Measurements from ENCODE around the gene ADAMTSL5. TPM values are rescaled to one million over a fixed set of nuclear protein-coding genes. Genes with fewer than 3 reads are reported as not detected.
A peak's percentile ranks its signal among the peaks of the same experiment; 100 is the strongest.

Gene ADAMTSL5
- total RNA-seq, 1 donor from 2014 or later = 0.83 TPM

DNA sequence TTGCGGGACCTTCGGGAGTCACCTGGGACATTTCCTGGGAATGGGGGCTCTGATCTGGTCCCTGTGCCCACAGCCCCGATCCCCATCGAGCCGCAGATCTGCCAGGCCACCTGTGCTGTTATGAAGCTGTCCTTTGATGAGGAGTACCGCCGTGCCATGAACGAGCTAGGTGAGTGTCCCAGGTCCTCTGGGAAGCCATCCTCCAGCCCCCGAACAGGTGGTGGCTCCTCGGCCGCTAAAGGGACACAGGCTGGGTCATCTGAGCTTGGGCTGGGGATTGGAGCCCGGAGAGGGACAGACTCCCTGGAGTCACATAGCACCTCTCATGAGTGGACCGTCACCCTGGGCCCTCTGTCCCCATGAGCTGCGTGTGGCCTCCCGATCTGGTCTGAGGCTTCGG, 54.9 kb downstream of the ADAMTSL5 start:
- H3K4me1 Mint-ChIP-seq (ENCODE audit: low read depth, unreplicated experiment) = peaks cover 5% of the 10 kb centered on the region
- H3K27me3 Mint-ChIP-seq (ENCODE audit: unreplicated experiment) = peaks cover 8% of the 10 kb centered on the region

DNA sequence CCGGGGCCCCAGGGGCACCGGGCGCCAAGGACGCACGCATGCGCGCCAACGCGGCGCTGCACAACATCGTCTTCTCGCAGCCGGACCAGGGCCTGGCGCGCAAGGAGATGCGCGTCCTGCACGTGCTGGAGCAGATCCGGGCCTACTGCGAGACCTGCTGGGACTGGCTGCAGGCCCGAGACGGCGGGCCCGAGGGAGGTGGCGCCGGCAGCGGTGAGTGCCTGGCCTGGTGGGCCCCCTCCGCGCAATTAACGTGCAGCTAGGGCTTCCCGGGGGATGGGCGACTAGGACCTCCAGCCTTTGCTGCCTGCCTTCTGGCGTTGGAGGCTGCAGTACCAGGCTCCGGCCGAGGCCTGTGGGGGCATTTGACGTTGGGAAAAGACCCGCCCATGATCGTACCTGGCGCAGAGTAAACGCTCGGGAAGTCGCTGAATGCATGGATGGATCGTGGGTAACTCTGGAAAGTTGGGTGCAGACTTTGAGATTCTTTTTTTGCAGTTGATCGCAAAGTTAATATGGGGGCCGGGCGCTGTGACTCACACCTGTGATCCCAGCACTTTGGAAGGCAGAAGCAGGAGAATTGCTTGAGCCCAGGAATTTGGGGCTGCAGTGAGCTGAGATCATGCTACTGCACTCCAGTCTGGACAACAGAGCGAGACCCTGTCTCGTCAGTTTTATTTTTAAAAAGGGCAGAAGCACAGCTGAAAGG, 55.6 kb downstream of the ADAMTSL5 start:
- no peak overlapping the region for H3K4me3 Mint-ChIP-seq (ENCODE audit: unreplicated experiment)
- TF ChIP-seq, protein P1, sequence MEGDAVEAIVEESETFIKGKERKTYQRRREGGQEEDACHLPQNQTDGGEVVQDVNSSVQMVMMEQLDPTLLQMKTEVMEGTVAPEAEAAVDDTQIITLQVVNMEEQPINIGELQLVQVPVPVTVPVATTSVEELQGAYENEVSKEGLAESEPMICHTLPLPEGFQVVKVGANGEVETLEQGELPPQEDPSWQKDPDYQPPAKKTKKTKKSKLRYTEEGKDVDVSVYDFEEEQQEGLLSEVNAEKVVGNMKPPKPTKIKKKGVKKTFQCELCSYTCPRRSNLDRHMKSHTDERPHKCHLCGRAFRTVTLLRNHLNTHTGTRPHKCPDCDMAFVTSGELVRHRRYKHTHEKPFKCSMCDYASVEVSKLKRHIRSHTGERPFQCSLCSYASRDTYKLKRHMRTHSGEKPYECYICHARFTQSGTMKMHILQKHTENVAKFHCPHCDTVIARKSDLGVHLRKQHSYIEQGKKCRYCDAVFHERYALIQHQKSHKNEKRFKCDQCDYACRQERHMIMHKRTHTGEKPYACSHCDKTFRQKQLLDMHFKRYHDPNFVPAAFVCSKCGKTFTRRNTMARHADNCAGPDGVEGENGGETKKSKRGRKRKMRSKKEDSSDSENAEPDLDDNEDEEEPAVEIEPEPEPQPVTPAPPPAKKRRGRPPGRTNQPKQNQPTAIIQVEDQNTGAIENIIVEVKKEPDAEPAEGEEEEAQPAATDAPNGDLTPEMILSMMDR (IDR thresholded peaks at IDR 0.05; ENCODE audit: partially characterized antibody, unreplicated experiment) = no peak
- no peak for DNase-seq
- H3K27me3 Mint-ChIP-seq (ENCODE audit: unreplicated experiment) = peaks cover 8% of the 10 kb centered on the region
- H3K36me3 Mint-ChIP-seq (ENCODE audit: unreplicated experiment) = no peaks in the 10 kb centered on the region
- H3K4me1 Mint-ChIP-seq (ENCODE audit: low read depth, unreplicated experiment) = peaks cover 5% of the 10 kb centered on the region
- H3K27ac Mint-ChIP-seq (ENCODE audit: unreplicated experiment) = no peak overlapping the region
- peaks cover 11% of the 10 kb centered on the region for H3K9me3 Mint-ChIP-seq (ENCODE audit: unreplicated experiment)

More for the DNA sequence above, 54.9 kb downstream of the ADAMTSL5 start:
- Mint-ChIP-seq H3K27ac (ENCODE audit: unreplicated experiment) (no peak overlapping the region), H3K4me3 (ENCODE audit: unreplicated experiment) (no peak overlapping the region), H3K9me3 (ENCODE audit: unreplicated experiment) (peaks cover 10% of the 10 kb centered on the region), H3K36me3 (ENCODE audit: unreplicated experiment) (no peaks in the 10 kb centered on the region)
- TF ChIP-seq, protein P1 (IDR thresholded peaks at IDR 0.05; ENCODE audit: partially characterized antibody, unreplicated experiment) = no peak
- no peak for DNase-seq

DNA sequence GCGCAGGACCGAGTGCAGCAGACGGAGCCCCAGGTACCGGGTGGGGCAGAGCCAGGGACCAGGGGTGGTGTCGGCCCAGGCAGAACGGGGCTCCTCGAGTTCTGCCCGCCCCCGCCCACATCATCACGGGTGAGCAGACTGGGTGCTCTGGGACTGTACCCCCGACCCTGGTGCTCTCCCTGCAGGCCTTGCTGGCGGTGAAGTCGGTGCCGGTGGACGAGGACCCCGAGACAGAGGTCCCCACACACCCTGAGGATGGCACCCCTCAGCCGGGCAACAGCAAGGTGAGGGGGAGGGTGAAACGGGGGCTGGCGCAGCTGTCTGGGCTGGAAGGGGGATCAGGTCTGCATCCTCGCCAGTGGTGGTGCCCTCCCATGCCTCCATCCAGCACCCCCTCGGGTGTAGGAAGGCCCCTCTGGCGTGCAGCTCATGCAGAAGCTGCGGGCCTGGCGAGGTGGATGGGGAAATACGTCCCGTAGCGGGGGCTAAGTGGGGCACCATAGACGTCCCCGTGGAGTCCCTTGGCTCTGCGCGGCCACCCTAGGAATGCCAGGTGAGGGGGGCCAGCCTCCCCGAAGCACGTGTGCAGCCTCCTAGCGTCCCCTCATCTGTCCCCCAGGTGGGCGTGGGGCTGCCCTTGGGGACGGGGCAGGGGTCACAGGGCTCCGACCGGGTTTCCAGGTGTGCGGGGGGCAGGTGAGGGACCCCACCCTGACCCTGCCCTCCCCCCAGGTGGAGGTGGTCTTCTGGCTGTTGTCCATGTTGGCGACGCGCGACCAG, 56.5 kb downstream of the ADAMTSL5 start:
- H3K4me3 Mint-ChIP-seq (ENCODE audit: unreplicated experiment) = no peak overlapping the region
- no peaks in the 10 kb centered on the region for H3K36me3 Mint-ChIP-seq (ENCODE audit: unreplicated experiment)
- no peak for DNase-seq
- peaks cover 12% of the 10 kb centered on the region for H3K9me3 Mint-ChIP-seq (ENCODE audit: unreplicated experiment)
- TF ChIP-seq, protein P1 (IDR thresholded peaks at IDR 0.05; ENCODE audit: partially characterized antibody, unreplicated experiment) = no peak
- peaks cover 5% of the 10 kb centered on the region for H3K4me1 Mint-ChIP-seq (ENCODE audit: low read depth, unreplicated experiment)
- no peak overlapping the region for H3K27ac Mint-ChIP-seq (ENCODE audit: unreplicated experiment)
- H3K27me3 Mint-ChIP-seq (ENCODE audit: unreplicated experiment) = peaks cover 14% of the 10 kb centered on the region

DNA sequence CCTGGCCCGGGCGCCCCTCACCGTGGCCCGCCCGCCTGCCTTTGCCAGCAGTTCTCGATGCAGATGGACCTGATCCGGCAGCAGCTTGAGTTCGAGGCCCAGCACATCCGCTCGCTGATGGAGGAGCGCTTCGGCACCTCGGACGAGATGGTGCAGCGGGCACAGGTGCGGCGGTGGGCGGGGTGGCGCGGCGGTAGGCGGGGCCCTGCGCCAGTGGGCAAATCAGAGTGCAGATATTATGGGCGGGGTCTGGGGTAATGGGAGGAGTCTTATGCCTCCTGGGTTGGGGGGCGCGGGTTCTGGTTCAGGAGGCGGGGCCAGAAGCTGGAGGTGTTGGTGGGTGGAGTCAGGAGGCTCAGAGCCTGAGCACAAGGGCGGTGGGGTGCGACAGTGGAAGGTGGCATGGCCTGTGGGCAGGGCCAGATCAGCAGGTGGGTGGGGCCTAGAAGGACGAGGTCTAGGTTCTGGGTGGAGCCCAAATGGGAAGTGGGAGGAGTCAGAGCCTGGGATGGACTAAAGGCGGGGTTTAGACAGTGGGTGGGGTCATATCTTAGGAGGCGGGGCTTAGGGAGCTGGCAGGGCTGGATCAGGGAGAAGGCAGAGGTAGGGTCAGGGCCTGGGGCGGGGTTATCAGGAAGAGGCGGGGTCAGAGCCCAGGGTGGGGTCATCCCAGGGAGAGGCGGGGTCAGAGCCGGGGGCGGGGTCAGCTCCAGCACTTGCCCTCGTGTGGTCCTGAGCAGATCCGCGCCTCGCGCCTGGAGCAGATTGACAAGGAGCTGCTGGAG, 57.3 kb downstream of the ADAMTSL5 start:
- peak; percentile 83 for DNase-seq
- H3K27me3 Mint-ChIP-seq (ENCODE audit: unreplicated experiment) = peaks cover 20% of the 10 kb centered on the region
- TF ChIP-seq, protein P1 (IDR thresholded peaks at IDR 0.05; ENCODE audit: partially characterized antibody, unreplicated experiment) = no peak
- H3K36me3 Mint-ChIP-seq (ENCODE audit: unreplicated experiment) = peaks cover 5% of the 10 kb centered on the region
- peaks cover 18% of the 10 kb centered on the region for H3K9me3 Mint-ChIP-seq (ENCODE audit: unreplicated experiment)
- peak overlapping the region; percentile 67 for H3K4me3 Mint-ChIP-seq (ENCODE audit: unreplicated experiment)
- peaks cover 10% of the 10 kb centered on the region for H3K4me1 Mint-ChIP-seq (ENCODE audit: low read depth, unreplicated experiment)
- peak overlapping the region; percentile 59 for H3K27ac Mint-ChIP-seq (ENCODE audit: unreplicated experiment)

Other genes starting within 250 kb of the ADAMTSL5 start
- 341 TPM for gene CIRBP, start 243.7 kb downstream of the ADAMTSL5 start, total RNA-seq (ENCODE audit: unreplicated experiment)
- gene FAM174C, start 237.5 kb downstream of the ADAMTSL5 start, total RNA-seq (ENCODE audit: unreplicated experiment) = 17.3 TPM
- gene EFNA2, start 227.1 kb downstream of the ADAMTSL5 start, total RNA-seq (ENCODE audit: unreplicated experiment) = 61.4 TPM
- gene NDUFS7, start 129.1 kb downstream of the ADAMTSL5 start, total RNA-seq (ENCODE audit: unreplicated experiment) = 123 TPM
- 17.9 TPM for gene GAMT, start 111.5 kb downstream of the ADAMTSL5 start, total RNA-seq (ENCODE audit: unreplicated experiment)
- 135 TPM for gene DAZAP1, start 105.4 kb downstream of the ADAMTSL5 start, total RNA-seq (ENCODE audit: unreplicated experiment)
- 603 TPM for gene RPS15, start 74.6 kb downstream of the ADAMTSL5 start, total RNA-seq (ENCODE audit: unreplicated experiment)
- 371 TPM for gene APC2, start 62.9 kb downstream of the ADAMTSL5 start, total RNA-seq (ENCODE audit: unreplicated experiment)
- 29.2 TPM for gene C19orf25, start 33.8 kb downstream of the ADAMTSL5 start, total RNA-seq (ENCODE audit: unreplicated experiment)
- gene PCSK4, start 22.7 kb downstream of the ADAMTSL5 start, total RNA-seq (ENCODE audit: unreplicated experiment) = 21.2 TPM
- 21.5 TPM for gene REEP6, start 21.8 kb downstream of the ADAMTSL5 start, total RNA-seq (ENCODE audit: unreplicated experiment)
- 0.69 TPM for gene PLK5, start 11.1 kb upstream of the ADAMTSL5 start, total RNA-seq (ENCODE audit: unreplicated experiment)
- 96.7 TPM for gene MEX3D, start 55.3 kb upstream of the ADAMTSL5 start, total RNA-seq (ENCODE audit: unreplicated experiment)
- gene MBD3, start 79.8 kb upstream of the ADAMTSL5 start, total RNA-seq (ENCODE audit: unreplicated experiment) = 106 TPM
- gene UQCR11, start 92.4 kb upstream of the ADAMTSL5 start, total RNA-seq (ENCODE audit: unreplicated experiment) = 204 TPM
- 249 TPM for gene TCF3, start 139.6 kb upstream of the ADAMTSL5 start, total RNA-seq (ENCODE audit: unreplicated experiment)
- 15.4 TPM for gene ONECUT3, start 240.5 kb upstream of the ADAMTSL5 start, total RNA-seq (ENCODE audit: unreplicated experiment)

All from glutamatergic neuron (in vitro differentiated cells).